PC-3 (cell line): ENCODE measurements around the gene PEX5L. TPM values are rescaled to one million over a fixed set of nuclear protein-coding genes. Genes with fewer than 3 reads are reported as not detected.

Experiments
- ATAC-seq: fragments of 200-7000 bp; cut with Tn5 transposase; 2 replicates; pipeline ENCODE4 v1.9.1; 2020; ENCODE audit warnings: mild to moderate bottlenecking, moderate library complexity
- BruUV-seq: library from RNA; stranded (reverse); fragments of 400-500 nt; replicated peaks from 2 replicates; lab custom pipeline; 2021; lab: Mats Ljungman, UMichigan
- CTCF ChIA-PET: fragments of 300-600 bp; sonication (Branson Sonifier 250); formaldehyde crosslinking; loops from one replicate; lab custom pipeline; 2022; ENCODE audit warnings: antibody characterized with exemption; lab: Charles Lee
- POLR2A ChIA-PET: fragments of 300-600 bp; sonication (Branson Sonifier 250); formaldehyde crosslinking; loops from one replicate; lab custom pipeline; 2022; ENCODE audit warnings: antibody characterized with exemption; ENCODE audit not compliant: unreplicated experiment; lab: Charles Lee
- DNase-seq: peaks from one replicate; pipeline ENCODE4 v3.0.0-alpha.2; 2015
- H2AFZ ChIP-seq: fragments of 300-600 bp; sonication (generic); 2 replicates; pipeline ENCODE4 v1.6.0; 2016; ENCODE audit warnings: antibody characterized with exemption, low read length
- H3F3A ChIP-seq: fragments of 300-600 bp; sonication (generic); one replicate; pipeline ENCODE4 v1.6.0; 2017; ENCODE audit warnings: antibody characterized with exemption, low read length, control low read depth, mild to moderate bottlenecking; ENCODE audit not compliant: unreplicated experiment
- H3K27ac ChIP-seq: fragments of 300-600 bp; sonication (generic); 2 replicates; pipeline ENCODE4 v1.5.1; 2016; ENCODE audit warnings: mild to moderate bottlenecking, low read length
- H3K27me3 ChIP-seq: fragments of 300-600 bp; sonication (generic); 2 replicates; pipeline ENCODE4 v1.6.1; 2016; ENCODE audit warnings: low read length, mixed read lengths
- H3K36me3 ChIP-seq: fragments of 300-600 bp; sonication (generic); 2 replicates; pipeline ENCODE4 v1.6.1; 2016; ENCODE audit warnings: low read depth, mixed run types, low read length, mixed read lengths
- H3K4me1 ChIP-seq: fragments of 300-600 bp; sonication (generic); 2 replicates; pipeline ENCODE4 v1.5.1; 2016; ENCODE audit warnings: low read length; ENCODE audit not compliant: insufficient read depth
- H3K4me2 ChIP-seq: fragments of 300-600 bp; sonication (generic); 2 replicates; pipeline ENCODE4 v1.6.0; 2016; ENCODE audit warnings: low read length
- H3K4me3 ChIP-seq: fragments of 300-600 bp; sonication (generic); 2 replicates; pipeline ENCODE4 v1.5.1; 2016; ENCODE audit warnings: mild to moderate bottlenecking, low read length, mixed read lengths
- H3K79me2 ChIP-seq: fragments of 300-600 bp; sonication (generic); 2 replicates; pipeline ENCODE4 v1.6.1; 2017; ENCODE audit warnings: low read length, mixed read lengths
- H3K9ac ChIP-seq: fragments of 300-600 bp; sonication (generic); 2 replicates; pipeline ENCODE4 v1.6.0; 2016; ENCODE audit warnings: mild to moderate bottlenecking, low read length
- H3K9me2 ChIP-seq: fragments of 300-600 bp; sonication (generic); replicated peaks from 2 replicates; pipeline ENCODE4 v1.6.1; 2016; ENCODE audit warnings: mixed run types, low read length, mixed read lengths
- H3K9me3 ChIP-seq: fragments of 300-600 bp; sonication (generic); 2 replicates; pipeline ENCODE4 v1.6.1; 2016; ENCODE audit warnings: low read length, mixed read lengths
- H4K20me1 ChIP-seq: fragments of 300-600 bp; sonication (generic); 2 replicates; pipeline ENCODE4 v1.6.1; 2016; ENCODE audit warnings: low read length, mixed read lengths
- CTCF ChIP-seq: fragments of 300-600 bp; sonication (generic); conservative IDR thresholded peaks from 2 replicates; pipeline ENCODE4 v1.5.1; 2017; ENCODE audit warnings: antibody characterized with exemption, low read depth, mild to moderate bottlenecking, low read length
- EZH2 ChIP-seq: fragments of 300-600 bp; sonication (generic); IDR thresholded peaks from one replicate; pipeline ENCODE4 v1.6.1; 2017; ENCODE audit warnings: antibody characterized with exemption, mild to moderate bottlenecking, low read length; ENCODE audit not compliant: unreplicated experiment
- EZH2phosphoT487 ChIP-seq: fragments of 300-600 bp; sonication (generic); IDR thresholded peaks from 2 replicates; pipeline ENCODE4 v1.6.1; 2018; ENCODE audit warnings: mild to moderate bottlenecking, antibody characterized with exemption, low read length, borderline replicate concordance
- intact Hi-C: fragments of 100-400 bp; cut with micrococcal nuclease; formaldehyde crosslinking; loops from 2 replicates; pipeline ENCODE4 v1.9.0; 2023
- total RNA-seq: library from RNA; depleted of rRNA; stranded (reverse); fragments of >200 nt; gene quantifications from 2 replicates; pipeline ENCODE4 v1.2.3, GENCODE V29; 2014

PEX5L gene
- total RNA-seq, 1 experiment from 2014 or later = 0.69 TPM

GRCh38 chr3:179766416-179767133 is 270.2 kb downstream of the PEX5L start:
- Histone ChIP-seq H3F3A (no peaks in the 10 kb centered on the region), H3K9me2 (no peaks in the 10 kb centered on the region), H3K4me3 (no peak overlapping the region), H3K27me3 (no peaks in the 10 kb centered on the region), H3K9me3 (no peaks in the 10 kb centered on the region), H3K79me2 (no peaks in the 10 kb centered on the region), H3K27ac (no peak overlapping the region), H3K36me3 (peaks cover 12% of the 10 kb centered on the region), H3K9ac (no peak overlapping the region), H4K20me1 (no peaks in the 10 kb centered on the region), H3K4me1 (peaks cover 18% of the 10 kb centered on the region), H2AFZ (no peak overlapping the region), H3K4me2 (no peak overlapping the region)
- ATAC-seq (no peak), DNase-seq (no peak)
- CTCF ChIA-PET = interaction anchor here (1.1 kb wide), 1 partner anchor 829 kb away, joined by 4 read pairs; no protein-coding TSS in a partner anchor
- TF ChIP-seq CTCF (no peak), EZH2 (no peak), EZH2phosphoT487 (no peak)
- POLR2A ChIA-PET = no interaction called here
- intact Hi-C loops = loop anchor here (5.0 kb wide), 1 partner anchor 911 kb away; the partner anchor contains the start of gene CCDC39
- BruUV-seq = no TSS peak

- no peak overlapping the region for H3K27ac ChIP-seq
- ATAC-seq (no peak), DNase-seq (no peak)
- no peaks in the 10 kb centered on the region for H3F3A ChIP-seq
- H3K4me2 ChIP-seq = no peak overlapping the region
- POLR2A ChIA-PET = no interaction called here
- CTCF ChIA-PET = no interaction called here
- no TSS peak for BruUV-seq
- TF ChIP-seq CTCF (no peak), EZH2 (no peak), EZH2phosphoT487 (no peak)
- H3K4me3 ChIP-seq = no peak overlapping the region
- intact Hi-C loops = loop anchor here (5.0 kb wide), 1 partner anchor 912 kb away; the partner anchor contains the start of gene CCDC39
- H3K79me2 ChIP-seq = no peaks in the 10 kb centered on the region
- no peaks in the 10 kb centered on the region for H3K27me3 ChIP-seq
- no peak overlapping the region for H2AFZ ChIP-seq
- H3K9me2 ChIP-seq = no peaks in the 10 kb centered on the region
- no peak overlapping the region for H3K9ac ChIP-seq
- no peaks in the 10 kb centered on the region for H3K9me3 ChIP-seq
- no peaks in the 10 kb centered on the region for H4K20me1 ChIP-seq
- H3K4me1 ChIP-seq = peaks cover 25% of the 10 kb centered on the region
- peaks cover 7% of the 10 kb centered on the region for H3K36me3 ChIP-seq
Observed at GRCh38 chr3:179765396-179765795, 271.3 kb downstream of the PEX5L start.

GRCh38 chr3:179760944-179761343 is 275.8 kb downstream of the PEX5L start:
- Histone ChIP-seq H3F3A (no peaks in the 10 kb centered on the region), H3K27me3 (no peaks in the 10 kb centered on the region), H3K4me3 (no peak overlapping the region), H3K9me3 (no peaks in the 10 kb centered on the region), H3K4me2 (no peak overlapping the region), H2AFZ (no peak overlapping the region), H3K4me1 (peaks cover 7% of the 10 kb centered on the region), H3K27ac (no peak overlapping the region), H3K9ac (no peak overlapping the region), H4K20me1 (no peaks in the 10 kb centered on the region), H3K36me3 (no peaks in the 10 kb centered on the region; the same call in 1 of the 2 replicates), H3K9me2 (no peaks in the 10 kb centered on the region), H3K79me2 (no peaks in the 10 kb centered on the region)
- peak; percentile 73 for DNase-seq
- ChIA-PET CTCF (no interaction called here), POLR2A (no interaction called here)
- peak; percentile 82 for ATAC-seq
- no TSS peak for BruUV-seq
- intact Hi-C loops = no loop called here
- no peak for TF ChIP-seq CTCF
- TF ChIP-seq EZH2 = no peak
- no peak for TF ChIP-seq EZH2phosphoT487
